Measurements from ENCODE around the gene FMN1.

FMN1 gene

DNA sequence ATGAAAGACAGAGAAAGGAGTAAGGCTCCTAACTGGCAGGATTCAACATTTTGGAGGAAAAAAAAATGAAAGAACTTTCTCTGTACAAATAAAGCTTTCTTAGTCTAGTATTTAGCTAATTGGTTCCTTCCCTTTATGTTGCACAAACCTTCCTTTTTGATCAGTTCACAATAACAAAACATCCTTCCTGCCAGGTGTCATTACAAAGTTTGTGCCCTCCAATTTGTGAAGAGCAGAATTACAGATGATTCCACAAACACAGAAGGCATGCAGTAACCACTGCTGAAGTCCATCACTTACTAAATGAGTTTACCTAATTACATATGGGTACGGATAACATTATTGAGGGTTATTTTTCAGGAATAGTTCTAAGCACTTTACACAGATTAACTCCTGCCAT is 179.9 kb downstream of the FMN1 start:
- no peak overlapping the region for H3K27ac ChIP-seq (ENCODE audit: low read depth, low read length)
- no peak overlapping the region for H3K9ac ChIP-seq (ENCODE audit: low read length)
- H3K4me3 ChIP-seq (ENCODE audit: low read depth, low read length), result no peak overlapping the region
- H3K36me3 ChIP-seq (ENCODE audit: control insufficient read depth, insufficient read depth, low read length), result no peaks in the 10 kb centered on the region
- no peaks in the 10 kb centered on the region; the same call in 1 of the 2 replicates for H3K9me3 ChIP-seq (ENCODE audit: control insufficient read depth, insufficient read depth, low read depth, low read length)
- H3K27me3 ChIP-seq (ENCODE audit: control insufficient read depth, insufficient read depth, low read length), result no peaks in the 10 kb centered on the region
- peaks cover 7% of the 10 kb centered on the region; the same call in 1 of the 2 replicates for H3K4me1 ChIP-seq (ENCODE audit: control insufficient read depth, insufficient read depth, low read length)

- H3K9ac ChIP-seq (ENCODE audit: low read length), result no peak overlapping the region
- H3K4me1 ChIP-seq (ENCODE audit: control insufficient read depth, insufficient read depth, low read length), result peaks cover 8% of the 10 kb centered on the region; the same call in 1 of the 2 replicates
- no peaks in the 10 kb centered on the region for H3K36me3 ChIP-seq (ENCODE audit: control insufficient read depth, insufficient read depth, low read length)
- H3K27me3 ChIP-seq (ENCODE audit: control insufficient read depth, insufficient read depth, low read length), result no peaks in the 10 kb centered on the region
- H3K4me3 ChIP-seq (ENCODE audit: low read depth, low read length), result no peak overlapping the region
- no peak overlapping the region for H3K27ac ChIP-seq (ENCODE audit: low read depth, low read length)
- H3K9me3 ChIP-seq (ENCODE audit: control insufficient read depth, insufficient read depth, low read depth, low read length), result no peaks in the 10 kb centered on the region; the same call in 1 of the 2 replicates
These were observed 180.6 kb downstream of the FMN1 start for GRCh38 chr15:33013827-33014445.

DNA sequence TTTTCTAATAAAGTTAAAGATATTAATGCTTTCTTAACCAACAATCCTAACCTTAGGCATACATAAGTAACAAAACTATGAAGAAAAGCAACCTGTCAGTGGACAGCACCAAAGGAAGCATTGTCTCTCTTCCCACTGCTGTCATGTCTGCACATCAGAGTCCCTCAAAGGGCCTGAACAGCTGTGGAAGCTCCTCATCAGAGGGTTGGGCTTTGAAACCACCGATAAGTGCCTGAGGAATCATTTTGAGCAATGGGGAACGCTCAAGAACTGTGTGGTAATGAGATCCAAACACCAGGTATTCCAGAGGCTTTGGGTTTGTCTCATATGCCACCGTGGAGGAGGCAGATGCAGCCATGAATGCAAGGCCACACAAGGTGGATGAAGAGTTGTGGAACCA is 182.5 kb downstream of the FMN1 start:
- Histone ChIP-seq H3K9me3 (ENCODE audit: control insufficient read depth, insufficient read depth, low read depth, low read length) (no peaks in the 10 kb centered on the region; the same call in 1 of the 2 replicates), H3K9ac (ENCODE audit: low read length) (no peak overlapping the region), H3K27ac (ENCODE audit: low read depth, low read length) (no peak overlapping the region), H3K36me3 (ENCODE audit: control insufficient read depth, insufficient read depth, low read length) (no peaks in the 10 kb centered on the region), H3K4me1 (ENCODE audit: control insufficient read depth, insufficient read depth, low read length) (peaks cover 25% of the 10 kb centered on the region), H3K4me3 (ENCODE audit: low read depth, low read length) (no peak overlapping the region), H3K27me3 (ENCODE audit: control insufficient read depth, insufficient read depth, low read length) (no peaks in the 10 kb centered on the region)

DNA sequence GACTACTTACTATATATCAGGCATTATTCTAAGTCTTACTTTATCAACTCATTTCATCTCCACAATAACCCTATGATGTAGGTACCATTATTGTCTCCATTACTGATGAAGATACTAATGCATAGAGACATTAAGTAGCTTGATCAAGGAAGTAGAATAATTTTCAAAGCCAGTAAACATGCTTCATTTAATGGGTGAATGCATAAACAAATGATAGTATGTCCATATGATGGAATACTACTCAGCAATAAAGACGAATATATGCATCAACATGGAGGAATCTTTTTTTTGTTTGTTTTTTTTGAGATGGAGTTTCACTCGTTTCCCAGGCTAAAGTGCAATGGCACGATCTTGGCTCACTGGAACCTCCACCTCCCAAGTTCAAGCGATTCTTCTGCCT is 184.9 kb downstream of the FMN1 start:
- peaks cover 18% of the 10 kb centered on the region for H3K4me1 ChIP-seq (ENCODE audit: control insufficient read depth, insufficient read depth, low read length)
- no peak overlapping the region for H3K9ac ChIP-seq (ENCODE audit: low read length)
- H3K9me3 ChIP-seq (ENCODE audit: control insufficient read depth, insufficient read depth, low read depth, low read length), result no peaks in the 10 kb centered on the region; the same call in 1 of the 2 replicates
- H3K27me3 ChIP-seq (ENCODE audit: control insufficient read depth, insufficient read depth, low read length), result no peaks in the 10 kb centered on the region
- no peak overlapping the region for H3K4me3 ChIP-seq (ENCODE audit: low read depth, low read length)
- H3K36me3 ChIP-seq (ENCODE audit: control insufficient read depth, insufficient read depth, low read length), result no peaks in the 10 kb centered on the region
- H3K27ac ChIP-seq (ENCODE audit: low read depth, low read length), result no peak overlapping the region

DNA sequence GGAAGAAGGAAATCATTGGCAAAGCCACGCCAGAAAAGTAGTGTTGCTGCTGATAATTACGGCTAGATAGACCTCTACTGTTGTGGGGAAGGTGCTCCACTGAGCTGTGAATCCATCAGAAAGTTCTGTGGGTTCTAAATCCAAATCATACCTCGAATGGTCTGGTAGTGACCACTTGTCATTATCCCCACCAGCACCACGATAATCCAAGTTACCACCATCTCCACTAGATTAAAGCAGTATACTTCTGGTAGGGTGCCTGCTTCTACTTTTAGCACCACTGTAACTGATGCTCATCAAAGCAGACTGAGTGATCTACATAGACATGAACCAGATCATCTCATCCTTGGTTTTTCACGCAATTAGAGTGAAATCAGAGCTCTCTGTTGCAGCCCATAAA is 185.5 kb downstream of the FMN1 start:
- no peak overlapping the region for H3K4me3 ChIP-seq (ENCODE audit: low read depth, low read length)
- no peaks in the 10 kb centered on the region for H3K27me3 ChIP-seq (ENCODE audit: control insufficient read depth, insufficient read depth, low read length)
- no peaks in the 10 kb centered on the region for H3K36me3 ChIP-seq (ENCODE audit: control insufficient read depth, insufficient read depth, low read length)
- no peak overlapping the region for H3K9ac ChIP-seq (ENCODE audit: low read length)
- no peaks in the 10 kb centered on the region; the same call in 1 of the 2 replicates for H3K9me3 ChIP-seq (ENCODE audit: control insufficient read depth, insufficient read depth, low read depth, low read length)
- H3K27ac ChIP-seq (ENCODE audit: low read depth, low read length), result no peak overlapping the region
- peaks cover 18% of the 10 kb centered on the region for H3K4me1 ChIP-seq (ENCODE audit: control insufficient read depth, insufficient read depth, low read length)

- Histone ChIP-seq H3K27ac (ENCODE audit: low read depth, low read length) (0 out of 2 replicates have a peak overlapping the region, but pooled peaks have one; percentile 13), H3K27me3 (ENCODE audit: control insufficient read depth, insufficient read depth, low read length) (no peaks in the 10 kb centered on the region), H3K4me3 (ENCODE audit: low read depth, low read length) (no peak overlapping the region), H3K36me3 (ENCODE audit: control insufficient read depth, insufficient read depth, low read length) (no peaks in the 10 kb centered on the region), H3K9ac (ENCODE audit: low read length) (no peak overlapping the region), H3K4me1 (ENCODE audit: control insufficient read depth, insufficient read depth, low read length) (peaks cover 18% of the 10 kb centered on the region), H3K9me3 (ENCODE audit: control insufficient read depth, insufficient read depth, low read depth, low read length) (no peaks in the 10 kb centered on the region; the same call in 1 of the 2 replicates)
These were observed 186.1 kb downstream of the FMN1 start for GRCh38 chr15:33008284-33008995.

GRCh38 chr15:33007303-33007855 is 187.1 kb downstream of the FMN1 start:
- no peaks in the 10 kb centered on the region for H3K36me3 ChIP-seq (ENCODE audit: control insufficient read depth, insufficient read depth, low read length)
- no peaks in the 10 kb centered on the region; the same call in 1 of the 2 replicates for H3K9me3 ChIP-seq (ENCODE audit: control insufficient read depth, insufficient read depth, low read depth, low read length)
- H3K27me3 ChIP-seq (ENCODE audit: control insufficient read depth, insufficient read depth, low read length), result no peaks in the 10 kb centered on the region
- no peak overlapping the region for H3K9ac ChIP-seq (ENCODE audit: low read length)
- peaks cover 18% of the 10 kb centered on the region for H3K4me1 ChIP-seq (ENCODE audit: control insufficient read depth, insufficient read depth, low read length)
- H3K4me3 ChIP-seq (ENCODE audit: low read depth, low read length), result no peak overlapping the region
- no peak overlapping the region for H3K27ac ChIP-seq (ENCODE audit: low read depth, low read length)

GRCh38 chr15:33005582-33005981 is 188.9 kb downstream of the FMN1 start:
- Histone ChIP-seq H3K4me3 (ENCODE audit: low read depth, low read length) (no peak overlapping the region), H3K4me1 (ENCODE audit: control insufficient read depth, insufficient read depth, low read length) (peaks cover 18% of the 10 kb centered on the region), H3K9me3 (ENCODE audit: control insufficient read depth, insufficient read depth, low read depth, low read length) (no peaks in the 10 kb centered on the region; the same call in 1 of the 2 replicates), H3K27me3 (ENCODE audit: control insufficient read depth, insufficient read depth, low read length) (no peaks in the 10 kb centered on the region), H3K9ac (ENCODE audit: low read length) (no peak overlapping the region), H3K27ac (ENCODE audit: low read depth, low read length) (no peak overlapping the region), H3K36me3 (ENCODE audit: control insufficient read depth, insufficient read depth, low read length) (no peaks in the 10 kb centered on the region)

- no peaks in the 10 kb centered on the region for H3K4me1 ChIP-seq (ENCODE audit: control insufficient read depth, insufficient read depth, low read length)
- 0 out of 2 replicates have a peak, but pooled peaks cover 2% of the 10 kb centered on the region for H3K9me3 ChIP-seq (ENCODE audit: control insufficient read depth, insufficient read depth, low read depth, low read length)
- H3K27me3 ChIP-seq (ENCODE audit: control insufficient read depth, insufficient read depth, low read length), result no peaks in the 10 kb centered on the region
- H3K9ac ChIP-seq (ENCODE audit: low read length), result no peak overlapping the region
- H3K36me3 ChIP-seq (ENCODE audit: control insufficient read depth, insufficient read depth, low read length), result no peaks in the 10 kb centered on the region
- no peak overlapping the region for H3K4me3 ChIP-seq (ENCODE audit: low read depth, low read length)
- no peak overlapping the region for H3K27ac ChIP-seq (ENCODE audit: low read depth, low read length)
These were observed 192.6 kb downstream of the FMN1 start for GRCh38 chr15:33001926-33002325.

DNA sequence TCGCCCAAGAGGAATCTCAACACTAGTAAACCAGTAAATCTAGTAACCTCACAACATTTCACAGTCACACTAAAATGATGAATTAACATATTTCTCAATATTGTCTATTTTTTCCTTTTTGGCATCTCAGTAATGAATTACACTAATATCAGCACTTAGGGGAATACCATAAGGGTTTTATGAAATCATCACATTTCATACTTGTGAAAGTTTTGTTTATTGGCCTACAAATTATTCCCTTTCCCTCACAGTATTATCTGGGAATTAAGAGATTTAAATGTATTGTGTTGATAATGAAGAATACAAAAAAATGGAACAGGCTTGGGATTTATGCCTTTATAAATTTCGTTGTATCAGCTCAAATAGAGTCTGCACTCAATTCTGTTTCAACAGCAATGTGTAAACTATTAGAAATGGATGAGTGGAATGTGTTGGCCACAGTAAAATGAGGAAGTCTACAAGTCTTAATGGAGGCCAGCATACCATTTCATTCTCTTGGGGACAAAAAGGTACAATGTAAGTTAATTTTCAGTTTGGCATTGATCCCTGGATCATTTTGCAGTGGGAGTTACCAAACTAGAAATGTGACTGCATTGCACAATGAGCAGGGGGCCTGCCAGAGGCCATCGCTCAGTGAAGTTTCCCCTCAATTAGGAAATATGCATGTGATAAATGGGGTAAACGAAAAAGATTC is 195.4 kb downstream of the FMN1 start:
- H3K4me1 ChIP-seq (ENCODE audit: control insufficient read depth, insufficient read depth, low read length), result 0 out of 2 replicates have a peak, but pooled peaks cover 3% of the 10 kb centered on the region
- H3K27ac ChIP-seq (ENCODE audit: low read depth, low read length), result no peak overlapping the region
- H3K4me3 ChIP-seq (ENCODE audit: low read depth, low read length), result no peak overlapping the region
- H3K36me3 ChIP-seq (ENCODE audit: control insufficient read depth, insufficient read depth, low read length), result no peaks in the 10 kb centered on the region
- no peak overlapping the region for H3K9ac ChIP-seq (ENCODE audit: low read length)
- H3K27me3 ChIP-seq (ENCODE audit: control insufficient read depth, insufficient read depth, low read length), result no peaks in the 10 kb centered on the region
- 0 out of 2 replicates have a peak, but pooled peaks cover 2% of the 10 kb centered on the region for H3K9me3 ChIP-seq (ENCODE audit: control insufficient read depth, insufficient read depth, low read depth, low read length)
